Femur (tissue), 1 donor: ENCODE results near the gene MCAT.
A peak's percentile ranks its signal among the peaks of the same experiment; 100 is the strongest.
"Not testable (repeated sequence)": the region's sequence is repeated elsewhere in the genome, so short reads cannot be mapped to it uniquely, and the experiment has no call there.

ENCODE experiments used
- DNase-seq: peaks from one replicate; pipeline ENCODE4 v3.0.0-alpha.2; 2017

The MCAT gene

GRCh38 chr22:43118953-43119458 is 24.2 kb downstream of the MCAT start:
- no peak for DNase-seq

DNA sequence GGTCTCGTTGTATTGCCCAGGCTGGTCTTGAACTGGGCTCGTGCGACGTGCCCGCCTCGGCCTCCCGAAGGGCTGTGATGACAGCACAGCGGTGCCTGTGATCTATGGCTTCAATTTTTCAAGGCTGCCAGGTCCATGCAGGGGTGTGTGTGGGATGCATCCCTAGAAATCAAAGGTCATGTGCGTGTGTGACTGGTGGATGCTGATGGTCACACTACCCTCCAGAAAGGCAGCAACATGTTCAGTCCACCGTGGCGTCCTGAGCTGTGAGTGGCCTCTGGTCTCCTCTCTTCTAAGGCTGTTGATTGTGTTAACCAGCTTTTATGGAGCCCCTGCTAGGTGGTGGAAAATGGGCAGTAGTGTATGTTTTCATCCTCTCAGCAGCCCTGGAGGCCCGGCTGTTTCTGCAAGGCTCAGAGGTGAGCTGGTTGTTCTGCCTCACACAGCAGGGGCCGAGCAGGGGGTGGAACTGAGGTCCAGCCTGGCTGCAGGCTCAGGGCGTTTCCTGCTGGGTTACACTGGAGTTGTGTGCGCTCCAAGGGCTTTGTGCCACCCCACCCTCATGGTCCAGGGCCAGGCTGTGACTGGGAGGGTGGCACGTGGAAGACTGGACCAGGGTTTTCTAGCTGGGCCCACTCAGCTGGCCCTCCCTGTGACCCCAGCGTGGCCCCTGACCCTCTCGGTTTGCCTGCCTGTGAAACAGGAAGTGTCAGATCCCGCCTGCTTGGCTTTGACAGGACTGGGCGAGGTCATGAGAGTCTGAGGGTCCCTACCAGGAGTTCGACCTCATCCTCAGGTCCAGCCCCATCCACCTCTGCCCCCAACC is 25.0 kb downstream of the MCAT start:
- DNase-seq: no peak

DNA sequence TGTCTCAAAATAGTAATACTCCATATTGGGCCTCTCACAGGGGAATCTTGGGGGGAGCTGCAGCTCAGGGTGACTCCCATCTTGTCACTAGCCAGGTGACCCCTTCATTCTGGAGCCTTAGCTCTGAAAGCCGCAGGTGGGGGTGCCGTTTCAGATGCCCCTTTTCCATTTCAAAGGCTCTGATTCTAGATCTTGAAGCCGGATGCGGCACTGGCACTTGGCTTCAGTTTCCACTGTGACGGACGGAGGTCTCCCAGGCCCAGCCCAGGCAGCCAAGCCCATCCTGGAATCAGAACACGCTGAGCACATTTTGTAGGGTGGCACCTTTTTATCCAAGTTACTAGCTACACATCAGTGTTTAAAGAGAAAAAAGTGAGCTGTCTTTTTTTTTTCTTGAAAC is 26.3 kb downstream of the MCAT start:
- DNase-seq: no peak

DNA sequence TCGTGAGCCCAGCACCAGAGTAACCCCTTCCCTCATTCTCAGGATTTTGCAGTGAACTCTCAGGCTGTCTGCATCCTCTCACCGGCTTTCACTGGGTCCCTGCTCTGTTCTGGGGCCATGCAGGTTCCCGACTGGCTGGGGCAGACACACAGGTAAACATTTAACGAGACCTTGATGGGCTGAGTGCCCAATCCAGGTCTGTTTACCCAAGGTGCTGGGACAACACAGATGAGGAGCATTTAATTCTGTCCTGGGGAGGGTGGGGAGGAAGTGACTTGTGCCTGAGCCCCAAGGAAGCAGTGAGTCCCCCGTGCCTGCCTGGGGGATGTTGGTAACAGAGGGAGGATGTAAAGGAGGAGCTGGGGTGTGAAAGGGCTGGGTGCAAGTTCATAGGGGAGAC is 28.2 kb downstream of the MCAT start:
- DNase-seq: no peak

DNA sequence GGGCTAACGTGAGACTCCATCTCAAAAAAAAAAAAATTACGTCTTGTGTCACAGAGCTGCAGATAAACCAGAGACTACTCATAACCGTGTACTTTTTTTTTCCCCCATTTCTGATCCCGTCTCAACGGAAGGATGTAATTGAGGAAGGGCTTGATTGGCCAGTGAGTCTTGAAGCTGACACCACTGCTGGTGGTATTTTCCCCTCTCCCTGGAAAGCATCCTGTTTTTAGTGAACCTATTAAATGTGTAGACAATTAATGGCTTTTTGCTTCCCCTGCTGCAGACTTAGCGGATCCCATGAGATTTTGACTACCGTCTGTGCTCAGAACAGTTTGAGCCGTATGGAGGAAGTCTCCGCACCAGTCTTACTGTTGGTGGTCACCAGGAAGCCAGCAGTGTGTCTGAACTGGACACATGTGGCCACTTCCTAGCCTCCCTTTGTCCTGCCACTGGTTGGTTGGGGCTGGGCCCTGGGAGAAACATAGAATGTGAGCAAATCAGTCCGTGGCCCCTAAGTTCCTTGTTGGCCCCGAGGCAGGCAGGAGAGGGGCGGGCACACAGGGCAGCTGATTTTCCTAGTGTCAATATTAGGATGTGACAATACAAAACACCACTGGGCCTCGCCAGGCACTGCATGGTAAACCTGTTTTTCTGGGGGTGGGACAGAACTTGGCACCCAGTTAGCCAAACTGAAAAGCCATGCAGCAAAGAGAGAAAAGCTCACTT is 29.5 kb downstream of the MCAT start:
- no peak for DNase-seq

GRCh38 chr22:43110927-43111623 is 32.1 kb downstream of the MCAT start:
- DNase-seq: no peak

GRCh38 chr22:43110444-43110926 is 32.7 kb downstream of the MCAT start, which contains the start of gene BIK:
Gene BIK, plus strand, starts transcription at chr22:43110750. Its CDS starts 13,273 bp downstream, at chr22:43124023.
- peak; percentile 53 for DNase-seq

- DNase-seq: no peak
Measured at GRCh38 chr22:43109921-43110443, 33.2 kb downstream of the MCAT start.

- no peak for DNase-seq
Measured at GRCh38 chr22:43109511-43109910, 33.7 kb downstream of the MCAT start.

DNA sequence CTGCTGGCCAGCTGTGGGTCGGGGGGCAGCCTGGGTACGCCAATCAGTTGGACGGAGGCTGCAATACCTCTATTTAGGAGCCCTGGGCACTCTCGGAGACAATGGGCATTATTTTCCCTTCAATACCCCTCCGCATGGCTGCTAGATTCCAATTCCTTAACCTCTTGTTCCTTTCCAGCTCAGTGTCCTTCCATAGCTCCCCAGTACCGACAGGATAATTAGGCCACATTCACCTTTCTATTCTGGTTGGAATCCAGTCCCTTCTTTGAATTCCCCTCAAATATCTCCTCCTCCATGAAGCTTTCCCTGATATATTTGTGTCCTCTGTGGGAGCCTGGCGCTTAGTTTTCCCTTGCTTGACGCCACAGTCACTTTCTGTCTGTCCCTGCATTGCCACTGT is 36.9 kb downstream of the MCAT start:
- no peak for DNase-seq

- not testable (repeated sequence) for DNase-seq
Measured at GRCh38 chr22:43104950-43105349, 38.2 kb downstream of the MCAT start.

DNA sequence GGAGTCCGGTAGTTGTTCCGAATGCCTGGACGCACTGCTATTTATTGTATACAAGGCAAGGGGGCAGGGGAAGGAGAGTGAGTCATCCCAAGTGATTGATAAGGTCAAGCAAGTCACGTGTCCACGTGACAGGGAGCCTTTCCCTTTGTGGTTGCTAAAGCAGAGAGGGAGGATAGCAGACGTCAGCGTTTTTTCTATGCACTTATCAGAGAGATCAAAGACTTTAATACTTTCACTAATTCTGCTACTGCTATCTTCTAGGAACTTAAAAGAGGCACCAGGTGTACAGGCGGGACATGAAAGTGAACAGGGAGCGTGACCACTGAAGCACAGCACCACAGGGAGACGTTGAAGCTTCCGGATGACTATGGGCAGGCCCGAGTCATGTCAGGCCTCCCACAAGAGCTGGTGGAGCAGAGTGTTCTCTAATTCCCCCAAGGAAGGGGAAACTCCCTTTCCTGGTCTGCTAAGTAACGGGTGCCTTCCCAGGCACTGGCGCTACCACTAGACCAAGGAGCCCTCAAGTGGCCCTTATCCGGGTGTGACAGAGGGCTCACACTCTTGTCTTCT is 39.1 kb downstream of the MCAT start:
- not testable (repeated sequence) for DNase-seq

- no peak for DNase-seq
Measured at GRCh38 chr22:43101306-43101705, 41.9 kb downstream of the MCAT start.

DNA sequence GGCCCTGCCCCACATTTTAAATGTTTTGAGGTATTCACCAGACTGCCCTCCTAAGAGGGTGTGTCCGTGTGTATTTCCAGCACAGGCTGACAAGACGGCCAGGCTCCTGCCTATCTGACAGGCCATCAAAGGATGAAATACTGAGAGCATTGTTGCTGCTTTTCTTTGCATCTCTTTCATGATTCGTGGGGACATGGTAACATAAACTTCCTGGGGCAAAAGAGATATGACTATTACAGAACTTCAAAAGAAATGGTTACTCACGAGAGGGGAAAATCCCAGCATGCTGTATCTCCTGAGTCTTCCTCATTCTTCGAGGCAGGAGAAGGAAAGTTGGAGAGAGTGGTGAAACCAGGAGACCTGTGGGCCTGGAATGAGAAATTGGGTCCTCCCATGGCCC is 43.0 kb downstream of the MCAT start:
- no peak for DNase-seq

- DNase-seq: no peak
Measured at GRCh38 chr22:43099095-43099494, 44.1 kb downstream of the MCAT start.

- no peak for DNase-seq
Measured at GRCh38 chr22:43098356-43098755, 44.8 kb downstream of the MCAT start.

DNA sequence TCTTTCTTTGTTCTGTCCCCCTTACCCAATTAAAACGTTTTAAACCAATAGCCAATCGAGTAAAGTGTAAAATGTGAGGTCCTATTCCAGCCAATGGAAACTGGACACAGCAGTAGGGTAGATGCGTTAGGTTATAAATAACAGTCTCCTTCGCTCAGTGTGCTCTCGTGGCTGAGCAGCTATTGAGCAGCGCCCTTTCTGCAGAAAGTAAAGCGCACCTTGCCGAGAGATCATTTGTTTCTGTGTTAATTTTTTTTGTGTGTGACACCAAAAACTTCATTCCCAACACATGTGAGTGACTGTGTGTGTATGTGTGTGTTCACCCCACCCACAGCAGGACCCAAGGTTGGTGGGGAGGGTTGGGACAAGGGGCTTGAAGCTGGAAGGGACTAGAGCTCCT is 46.8 kb downstream of the MCAT start:
- DNase-seq: no peak

- DNase-seq: no peak
Measured at GRCh38 chr22:43094551-43094950, 48.6 kb downstream of the MCAT start.

GRCh38 chr22:43094085-43094484 is 49.1 kb downstream of the MCAT start:
- DNase-seq: peak; percentile 49

DNA sequence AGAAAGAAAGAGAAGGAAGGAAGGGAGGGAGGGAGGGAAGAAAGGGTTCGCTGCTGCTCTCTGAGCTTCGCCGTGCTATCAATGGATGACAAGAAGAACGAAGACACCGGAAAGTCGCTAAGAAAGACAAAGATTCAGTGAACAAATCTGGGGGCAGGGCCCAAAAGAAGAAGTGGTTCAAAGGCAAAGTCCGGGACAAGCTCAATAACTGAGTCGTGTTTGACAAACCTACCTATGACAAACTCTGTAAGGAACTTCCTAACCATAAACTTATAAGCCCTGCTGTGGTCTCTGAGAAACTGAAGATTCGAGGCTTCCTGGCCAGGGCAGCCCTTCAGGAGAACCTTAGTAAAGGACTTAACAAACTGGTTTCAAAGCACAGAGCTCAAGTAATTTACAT is 51.1 kb downstream of the MCAT start:
- no peak for DNase-seq

GRCh38 chr22:43090130-43090789 is 52.9 kb downstream of the MCAT start:
- peak; percentile 78 for DNase-seq
